Panc1 (cell line): ENCODE data around the gene PM20D2. TPM values are rescaled to one million over a fixed set of nuclear protein-coding genes. Genes with fewer than 3 reads are reported as not detected.

Source experiments
- ATAC-seq: fragments of 200-7000 bp; cut with Tn5 transposase; 2 replicates; pipeline ENCODE4 v1.9.1; 2020; ENCODE audit warnings: mild to moderate bottlenecking, moderate library complexity
- BruUV-seq: library from RNA; stranded (reverse); fragments of 400-500 nt; replicated peaks from 2 replicates; lab custom pipeline; 2021; lab: Mats Ljungman, UMichigan
- CTCF ChIA-PET: fragments of 300-600 bp; sonication (Branson Sonifier 250); formaldehyde crosslinking; loops from one replicate; lab custom pipeline; 2022; ENCODE audit warnings: antibody characterized with exemption; lab: Charles Lee
- POLR2A ChIA-PET: fragments of 300-600 bp; sonication (Branson Sonifier 250); formaldehyde crosslinking; loops from one replicate; lab custom pipeline; 2022; ENCODE audit warnings: antibody characterized with exemption; lab: Charles Lee
- DNase-seq: peaks from one replicate; pipeline ENCODE4 v3.0.0-alpha.2; 2010; ENCODE audit warnings: low read depth, low spot score
- H3K27ac ChIP-seq: 2 replicates; pipeline ENCODE4 v1.5.1; 2011; ENCODE audit warnings: mild to moderate bottlenecking, low read length, inconsistent platforms
- H3K27me3 ChIP-seq: fragments of 200-500 bp; sonication (Bioruptor generic); 2 replicates; pipeline ENCODE4 v1.6.0; 2014; ENCODE audit warnings: low read length, inconsistent platforms; ENCODE audit not compliant: control insufficient read depth, insufficient read depth
- H3K36me3 ChIP-seq: fragments of 200-500 bp; sonication (Bioruptor generic); 2 replicates; pipeline ENCODE4 v1.5.1; 2014; ENCODE audit warnings: inconsistent platforms, mild to moderate bottlenecking, low read length, moderate library complexity; ENCODE audit not compliant: control insufficient read depth, insufficient read depth
- H3K4me1 ChIP-seq: 2 replicates; pipeline ENCODE4 v1.5.1; 2011; ENCODE audit warnings: inconsistent platforms, mild to moderate bottlenecking, low read length, moderate library complexity; ENCODE audit not compliant: control insufficient read depth, insufficient read depth
- H3K4me3 ChIP-seq, 2 experiments: 2 replicates each; pipeline ENCODE4 v1.5.1; 2011 to 2012; ENCODE audit warnings: low read depth in 2 of 2, low read length in 2 of 2, mild to moderate bottlenecking in 2 of 2, inconsistent platforms in 1 of 2, moderate library complexity in 1 of 2
- H3K9me3 ChIP-seq: fragments of 200-500 bp; sonication (Bioruptor generic); 2 replicates; pipeline ENCODE4 v1.5.1; 2014; ENCODE audit warnings: low read depth, mild to moderate bottlenecking, inconsistent platforms, low read length, moderate library complexity; ENCODE audit not compliant: control insufficient read depth, insufficient read depth
- POLR2AphosphoS5 ChIP-seq: IDR thresholded peaks from 2 replicates; pipeline ENCODE4 v1.6.1; 2012; ENCODE audit warnings: mild to moderate bottlenecking, low read depth, low read length, moderate library complexity
- SIN3A ChIP-seq: IDR thresholded peaks from 2 replicates; pipeline ENCODE4 v1.6.1; 2012; ENCODE audit warnings: low read depth, mild to moderate bottlenecking, low read length, moderate library complexity, borderline replicate concordance; ENCODE audit not compliant: insufficient read depth
- TCF7L2 ChIP-seq: IDR thresholded peaks from 2 replicates; pipeline ENCODE4 v1.6.1; 2011; ENCODE audit warnings: mild to moderate bottlenecking, low read depth, low read length, inconsistent platforms
- in situ Hi-C: cut with HindIII; loops from 2 replicates; pipeline ENCODE4 v1.10.0; 2016; ENCODE audit warnings: low sequenced_read_pairs, low pct_unique_long_range_greater_than_20kb
- intact Hi-C: fragments of 100-400 bp; cut with micrococcal nuclease; formaldehyde crosslinking; loops from one replicate; pipeline ENCODE4 v1.10.0; 2022; ENCODE audit not compliant: unreplicated experiment
- total RNA-seq: library from RNA; stranded (reverse); gene quantifications from one replicate; pipeline ENCODE4 v1.2.1, GENCODE V29; 2021; ENCODE audit not compliant: unreplicated experiment
- TF ChIP-seq, protein P1 (sequence below), 2 experiments: IDR thresholded peaks; 2 replicates each; pipeline ENCODE4 v1.6.1; 2011 to 2012; ENCODE audit warnings: low read depth in 2 of 2, control low read depth in 1 of 2, low read length in 1 of 2, mild to moderate bottlenecking in 1 of 2, moderate library complexity in 1 of 2; ENCODE audit not compliant: insufficient read depth in 1 of 2
- TF ChIP-seq, protein P2 (sequence below): fragments of 450-650 bp; IDR thresholded peaks from 2 replicates; pipeline ENCODE4 v1.5.1; 2017; ENCODE audit warnings: mild to moderate bottlenecking

PM20D2 gene
- total RNA-seq, 1 experiment from 2014 or later = 13.6 TPM

DNA sequence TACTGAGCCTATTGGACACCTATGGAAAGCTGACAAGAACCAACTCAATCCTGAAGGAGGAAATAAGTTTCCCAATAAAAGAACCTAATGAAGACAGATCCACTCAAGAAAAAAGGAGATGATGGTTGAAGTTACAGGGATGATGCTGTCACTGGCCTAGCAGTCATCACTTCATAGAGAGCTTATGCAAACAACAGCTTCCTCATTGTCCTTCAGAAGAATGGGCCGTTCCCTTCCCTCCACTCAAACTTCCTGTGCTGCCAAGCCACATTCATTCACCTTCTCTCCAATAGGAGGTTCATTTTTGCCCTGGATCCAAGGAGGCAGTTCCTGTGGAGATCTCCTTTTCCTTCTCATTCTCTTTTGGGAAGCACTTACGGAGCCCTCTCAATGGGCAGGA lies 13.8 kb upstream of the PM20D2 start:
- H3K27me3 ChIP-seq = no peaks in the 10 kb centered on the region; the same call in 1 of the 2 replicates
- no peak overlapping the region for H3K27ac ChIP-seq
- TF ChIP-seq, protein P1, sequence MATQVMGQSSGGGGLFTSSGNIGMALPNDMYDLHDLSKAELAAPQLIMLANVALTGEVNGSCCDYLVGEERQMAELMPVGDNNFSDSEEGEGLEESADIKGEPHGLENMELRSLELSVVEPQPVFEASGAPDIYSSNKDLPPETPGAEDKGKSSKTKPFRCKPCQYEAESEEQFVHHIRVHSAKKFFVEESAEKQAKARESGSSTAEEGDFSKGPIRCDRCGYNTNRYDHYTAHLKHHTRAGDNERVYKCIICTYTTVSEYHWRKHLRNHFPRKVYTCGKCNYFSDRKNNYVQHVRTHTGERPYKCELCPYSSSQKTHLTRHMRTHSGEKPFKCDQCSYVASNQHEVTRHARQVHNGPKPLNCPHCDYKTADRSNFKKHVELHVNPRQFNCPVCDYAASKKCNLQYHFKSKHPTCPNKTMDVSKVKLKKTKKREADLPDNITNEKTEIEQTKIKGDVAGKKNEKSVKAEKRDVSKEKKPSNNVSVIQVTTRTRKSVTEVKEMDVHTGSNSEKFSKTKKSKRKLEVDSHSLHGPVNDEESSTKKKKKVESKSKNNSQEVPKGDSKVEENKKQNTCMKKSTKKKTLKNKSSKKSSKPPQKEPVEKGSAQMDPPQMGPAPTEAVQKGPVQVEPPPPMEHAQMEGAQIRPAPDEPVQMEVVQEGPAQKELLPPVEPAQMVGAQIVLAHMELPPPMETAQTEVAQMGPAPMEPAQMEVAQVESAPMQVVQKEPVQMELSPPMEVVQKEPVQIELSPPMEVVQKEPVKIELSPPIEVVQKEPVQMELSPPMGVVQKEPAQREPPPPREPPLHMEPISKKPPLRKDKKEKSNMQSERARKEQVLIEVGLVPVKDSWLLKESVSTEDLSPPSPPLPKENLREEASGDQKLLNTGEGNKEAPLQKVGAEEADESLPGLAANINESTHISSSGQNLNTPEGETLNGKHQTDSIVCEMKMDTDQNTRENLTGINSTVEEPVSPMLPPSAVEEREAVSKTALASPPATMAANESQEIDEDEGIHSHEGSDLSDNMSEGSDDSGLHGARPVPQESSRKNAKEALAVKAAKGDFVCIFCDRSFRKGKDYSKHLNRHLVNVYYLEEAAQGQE (IDR thresholded peaks at IDR 0.05; ENCODE audit: insufficient read depth in 1 of 2, low read depth in 2 of 2, low read length in 1 of 2) = no peak
- TF ChIP-seq, protein P2, sequence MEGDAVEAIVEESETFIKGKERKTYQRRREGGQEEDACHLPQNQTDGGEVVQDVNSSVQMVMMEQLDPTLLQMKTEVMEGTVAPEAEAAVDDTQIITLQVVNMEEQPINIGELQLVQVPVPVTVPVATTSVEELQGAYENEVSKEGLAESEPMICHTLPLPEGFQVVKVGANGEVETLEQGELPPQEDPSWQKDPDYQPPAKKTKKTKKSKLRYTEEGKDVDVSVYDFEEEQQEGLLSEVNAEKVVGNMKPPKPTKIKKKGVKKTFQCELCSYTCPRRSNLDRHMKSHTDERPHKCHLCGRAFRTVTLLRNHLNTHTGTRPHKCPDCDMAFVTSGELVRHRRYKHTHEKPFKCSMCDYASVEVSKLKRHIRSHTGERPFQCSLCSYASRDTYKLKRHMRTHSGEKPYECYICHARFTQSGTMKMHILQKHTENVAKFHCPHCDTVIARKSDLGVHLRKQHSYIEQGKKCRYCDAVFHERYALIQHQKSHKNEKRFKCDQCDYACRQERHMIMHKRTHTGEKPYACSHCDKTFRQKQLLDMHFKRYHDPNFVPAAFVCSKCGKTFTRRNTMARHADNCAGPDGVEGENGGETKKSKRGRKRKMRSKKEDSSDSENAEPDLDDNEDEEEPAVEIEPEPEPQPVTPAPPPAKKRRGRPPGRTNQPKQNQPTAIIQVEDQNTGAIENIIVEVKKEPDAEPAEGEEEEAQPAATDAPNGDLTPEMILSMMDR = no peak
- TF ChIP-seq POLR2AphosphoS5 (no peak), TCF7L2 (no peak), SIN3A (no peak)
- H3K4me1 ChIP-seq = no peaks in the 10 kb centered on the region
- ChIA-PET POLR2A (no interaction called here), CTCF (no interaction called here)
- no peak for DNase-seq
- H3K9me3 ChIP-seq = no peaks in the 10 kb centered on the region
- no peak for ATAC-seq
- in situ Hi-C loops (no loop called here), intact Hi-C loops (no loop called here)
- no peaks in the 10 kb centered on the region for H3K36me3 ChIP-seq
- H3K4me3 ChIP-seq = no peak overlapping the region
- BruUV-seq = no TSS peak

DNA sequence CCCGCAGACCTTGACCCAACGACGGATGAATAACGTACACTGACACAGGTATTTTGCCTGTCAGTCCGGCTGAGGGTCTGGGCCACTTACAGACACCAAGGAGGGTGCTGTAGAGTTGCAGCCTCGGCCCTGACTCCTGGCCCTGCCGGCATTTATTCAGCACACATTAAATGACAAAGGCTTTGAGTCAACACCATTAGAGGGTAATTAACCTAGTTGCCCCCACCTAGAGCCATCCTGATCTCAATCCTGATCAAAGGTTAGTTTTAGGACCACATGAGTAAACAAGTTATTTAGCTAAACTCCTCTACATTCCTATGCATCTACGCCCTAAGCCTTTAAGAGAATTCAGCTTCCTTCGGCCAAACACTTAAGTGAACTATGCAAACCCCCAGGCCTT lies 11.9 kb upstream of the PM20D2 start:
- intact Hi-C loops (no loop called here), in situ Hi-C loops (no loop called here)
- TF ChIP-seq, protein P1 (IDR thresholded peaks at IDR 0.05; ENCODE audit: insufficient read depth in 1 of 2, low read depth in 2 of 2, low read length in 1 of 2) = no peak
- TF ChIP-seq POLR2AphosphoS5 (no peak), SIN3A (no peak)
- no peaks in the 10 kb centered on the region for H3K9me3 ChIP-seq
- DNase-seq (no peak), ATAC-seq (no peak)
- H3K4me1 ChIP-seq = no peaks in the 10 kb centered on the region
- H3K27ac ChIP-seq = no peak overlapping the region
- POLR2A ChIA-PET = no interaction called here
- BruUV-seq = no TSS peak
- H3K27me3 ChIP-seq = no peaks in the 10 kb centered on the region; the same call in 1 of the 2 replicates
- H3K4me3 ChIP-seq = no peak overlapping the region
- no peaks in the 10 kb centered on the region for H3K36me3 ChIP-seq
- CTCF ChIA-PET = no interaction called here
